ENCODE measurements around the gene KRTAP10-11. TPM values are rescaled to one million over a fixed set of nuclear protein-coding genes. Genes with fewer than 3 reads are reported as not detected.

Gene KRTAP10-11
- total and polyA plus RNA-seq, 2 donors (not counting 1 experiment from before 2014, with no cell fraction given): not detected

DNA sequence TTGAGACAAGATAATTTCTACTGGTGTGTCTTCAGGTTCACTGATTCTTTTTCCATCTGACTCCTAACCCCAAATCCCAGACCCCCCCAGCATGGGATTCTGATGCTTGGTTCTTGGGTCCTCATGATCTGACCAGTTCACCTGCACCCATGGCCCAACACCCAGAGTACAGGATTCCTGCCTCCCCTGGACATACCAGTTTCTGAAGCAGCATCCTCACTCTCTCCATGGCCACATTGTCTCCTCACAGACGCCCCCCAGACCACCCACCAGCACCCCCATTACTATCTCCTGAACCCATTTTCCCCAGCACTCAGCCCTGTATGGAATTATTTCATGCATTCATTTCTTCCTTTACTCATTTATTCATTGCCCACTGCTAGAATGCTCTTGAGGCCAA lies 10.7 kb downstream of the KRTAP10-11 start:
- ChIA-PET POLR2A (no interaction called here), CTCF (no interaction called here)
- no peak for ATAC-seq (ENCODE audit: low read depth)
- H3K4me1 ChIP-seq (ENCODE audit: control insufficient read depth in 2 of 2, insufficient read depth in 2 of 2, low read length in 2 of 2): peaks cover 0 to 3% of the 10 kb centered on the region in 2 donors
- no peak overlapping the region for H3K4me2 ChIP-seq (replicated peaks; ENCODE audit: low read depth, low read length, poor library complexity, severe bottlenecking)
- DNase-seq: no peak
- H4K20me1 ChIP-seq (ENCODE audit: control insufficient read depth, insufficient read depth, low read length, poor library complexity, severe bottlenecking): no peaks in the 10 kb centered on the region
- no peaks in the 10 kb centered on the region for H3K36me3 ChIP-seq (replicated peaks in 1 of 2; ENCODE audit: control extremely low read depth in 1 of 2, control insufficient read depth in 1 of 2, extremely low read depth in 1 of 2, insufficient read depth in 2 of 2, low read length in 1 of 2)
- Mint-ChIP-seq H3K9me3 (ENCODE audit: insufficient read depth) (peaks cover 12% of the 10 kb centered on the region), H3K4me1 (peaks cover 2% of the 10 kb centered on the region), H3K4me3 (no peak overlapping the region), H3K27me3 (peaks cover 38% of the 10 kb centered on the region), H3K27ac (no peak overlapping the region)
- TF ChIP-seq EZH2 (IDR thresholded peaks at IDR 0.05; ENCODE audit: borderline replicate concordance, insufficient read depth, low read depth, low read length, poor library complexity, severe bottlenecking): no peak
- TF ChIP-seq CTCF (IDR thresholded peaks at IDR 0.05): no peak
- H2AFZ ChIP-seq (ENCODE audit: insufficient read depth, low read depth, low read length, poor library complexity, severe bottlenecking): no peak overlapping the region
- intact Hi-C loops (cut with micrococcal nuclease): no loop called here
- H3K4me3 ChIP-seq (ENCODE audit: control extremely low read depth in 1 of 5, extremely low read depth in 1 of 5, insufficient read depth in 1 of 5, low read depth in 2 of 5, low read length in 4 of 5): no peak overlapping the region
- no peaks in the 10 kb centered on the region for H3K79me2 ChIP-seq (ENCODE audit: control insufficient read depth, insufficient read depth, low read length)
- H3K9me3 ChIP-seq (ENCODE audit: control extremely low read depth in 1 of 3, control insufficient read depth in 2 of 3, insufficient read depth in 1 of 3, low read length in 2 of 3): peaks cover 3 to 32% (median 11%) of the 10 kb centered on the region in 3 donors
- peaks cover 0 to 16% (median 0%) of the 10 kb centered on the region in 4 experiments for H3K27me3 ChIP-seq (replicated peaks in 1 of 4; ENCODE audit: control extremely low read depth in 1 of 4, control insufficient read depth in 3 of 4, insufficient read depth in 4 of 4, low read length in 3 of 4)
- H3K9ac ChIP-seq (ENCODE audit: low read length): no peak overlapping the region
- 57% methylated on average over 1 of the region's 1 CpG for WGBS (ENCODE audit: insufficient coverage)
- H3K27ac ChIP-seq (ENCODE audit: low read length in 2 of 2): no peak overlapping the region

GRCh38 chr21:44657635-44658540 lies 11.7 kb downstream of the KRTAP10-11 start, which contains the start of gene KRTAP12-3:
Gene KRTAP12-3, plus strand, starts transcription at chr21:44657932. Its CDS starts 48 bp downstream, at chr21:44657980.
- CTCF ChIA-PET: no interaction called here
- no peak within 1 kb of the TSS for H3K27ac ChIP-seq (ENCODE audit: low read length in 2 of 2)
- no peak within 1 kb of the TSS for H3K4me3 ChIP-seq (ENCODE audit: control extremely low read depth in 1 of 5, extremely low read depth in 1 of 5, insufficient read depth in 1 of 5, low read depth in 2 of 5, low read length in 4 of 5)
- H2AFZ ChIP-seq (ENCODE audit: insufficient read depth, low read depth, low read length, poor library complexity, severe bottlenecking): no peak within 1 kb of the TSS
- no peak within 1 kb of the TSS for H3K4me3 Mint-ChIP-seq
- peaks cover 3 to 32% (median 11%) of the 10 kb centered on the region in 3 donors for H3K9me3 ChIP-seq (ENCODE audit: control extremely low read depth in 1 of 3, control insufficient read depth in 2 of 3, insufficient read depth in 1 of 3, low read length in 2 of 3)
- no peak within 1 kb of the TSS for H3K4me2 ChIP-seq (replicated peaks; ENCODE audit: low read depth, low read length, poor library complexity, severe bottlenecking)
- WGBS (ENCODE audit: insufficient coverage): 86% methylated on average over 17 of the region's 26 CpGs
- H4K20me1 ChIP-seq (ENCODE audit: control insufficient read depth, insufficient read depth, low read length, poor library complexity, severe bottlenecking): no peaks in the 10 kb centered on the region
- POLR2A ChIA-PET: no interaction called here
- peaks cover 43% of the 10 kb centered on the region for H3K27me3 Mint-ChIP-seq
- peaks cover 0 to 3% of the 10 kb centered on the region in 2 donors for H3K4me1 ChIP-seq (ENCODE audit: control insufficient read depth in 2 of 2, insufficient read depth in 2 of 2, low read length in 2 of 2)
- intact Hi-C loops (cut with micrococcal nuclease): no loop called here
- H3K27ac Mint-ChIP-seq: peak within 1 kb of the TSS; percentile 41
- peaks cover 12% of the 10 kb centered on the region for H3K9me3 Mint-ChIP-seq (ENCODE audit: insufficient read depth)
- H3K9ac ChIP-seq (ENCODE audit: low read length): no peak within 1 kb of the TSS
- ATAC-seq (ENCODE audit: low read depth) (no peak), DNase-seq (no peak)
- H3K27me3 ChIP-seq (replicated peaks in 1 of 4; ENCODE audit: control extremely low read depth in 1 of 4, control insufficient read depth in 3 of 4, insufficient read depth in 4 of 4, low read length in 3 of 4): peaks cover 0 to 16% (median 0%) of the 10 kb centered on the region in 4 experiments
- no peaks in the 10 kb centered on the region for H3K36me3 ChIP-seq (replicated peaks in 1 of 2; ENCODE audit: control extremely low read depth in 1 of 2, control insufficient read depth in 1 of 2, extremely low read depth in 1 of 2, insufficient read depth in 2 of 2, low read length in 1 of 2)
- peaks cover 2% of the 10 kb centered on the region for H3K4me1 Mint-ChIP-seq
- TF ChIP-seq CTCF (IDR thresholded peaks at IDR 0.05): no peak
- no peak for TF ChIP-seq EZH2 (IDR thresholded peaks at IDR 0.05; ENCODE audit: borderline replicate concordance, insufficient read depth, low read depth, low read length, poor library complexity, severe bottlenecking)
- no peaks in the 10 kb centered on the region for H3K79me2 ChIP-seq (ENCODE audit: control insufficient read depth, insufficient read depth, low read length)

All from B cell (primary cell).